Adrenal gland (tissue), 12 donors: Measurements from ENCODE around the gene TDP2. TPM values are rescaled to one million over a fixed set of nuclear protein-coding genes. Genes with fewer than 3 reads are reported as not detected.

Experiments
- DNase-seq, 7 donors: peaks; one replicate each; pipeline ENCODE4 v3.0.0-alpha.2; 2019 to 2020
- H3K27ac ChIP-seq, 5 donors: fragments of 200-600 bp; sonication (generic) in 4 of 5; 1 replicate in 3 of 5; 2 replicates in 2 of 5; pipeline versions ENCODE4 v1.5.1 to v1.8.0; 2016 to 2020; ENCODE audit warnings: mild to moderate bottlenecking in 1 of 5
- H3K27me3 ChIP-seq: fragments of 200-600 bp; 2 replicates; pipeline ENCODE4 v1.8.0; 2021
- H3K36me3 ChIP-seq, 2 donors: fragments of 200-600 bp; replicated peaks in 1 of 2; 1 replicate in 1 of 2; 2 replicates in 1 of 2; pipeline versions ENCODE4 v1.5.1 to v1.8.0; 2018 to 2022
- H3K4me1 ChIP-seq, 2 donors: fragments of 200-600 bp; replicated peaks in 1 of 2; 1 replicate in 1 of 2; 2 replicates in 1 of 2; pipeline versions ENCODE4 v1.5.1 to v1.8.0; 2018 to 2021
- H3K4me3 ChIP-seq, 4 donors: fragments of 200-600 bp; sonication (generic) in 3 of 4; one replicate each; pipeline ENCODE4 v1.5.1; 2016 to 2018
- H3K9me3 ChIP-seq, 3 donors: fragments of 200-600 bp; sonication (generic) in 1 of 3; replicated peaks in 1 of 3; 1 replicate in 2 of 3; 2 replicates in 1 of 3; pipeline versions ENCODE4 v1.5.1 to v1.8.0; 2016 to 2021
- POLR2A ChIP-seq, 2 donors: fragments of 450-650 bp; IDR thresholded peaks; one replicate each; pipeline ENCODE4 v1.6.1; 2017; ENCODE audit warnings: antibody characterized with exemption in 2 of 2, mild to moderate bottlenecking in 2 of 2, moderate library complexity in 1 of 2
- WGBS, 4 donors: extraction: QIAGEN DNeasy Blood & Tissue Kit in 2 of 4; methylation state at CpG; one replicate each; pipeline versions ENCODE4 v1.1.5 to v1.1.7; 2013 to 2017; 5-methylcytosine and 5-hydroxymethylcytosine counted together
- intact Hi-C, 2 donors: fragments of 100-400 bp; cut with DNase I; formaldehyde crosslinking; loops; one replicate each; pipeline versions ENCODE4 v1.14.1 to v1.15.0; 2022 to 2023
- polyA plus RNA-seq, 3 donors: library from polyadenylated mRNA; stranded (reverse); fragments of 200-250 nt in 2 of 3; fragments of 350-450 nt in 1 of 3; fragmentation: Illumina TruSeq in 1 of 3; extraction: RNeasy Lipid Tissue Mini Kit (QIAGEN cat#74804) in 1 of 3; gene quantifications; one replicate each; pipeline ENCODE4 v1.2.3, GENCODE V29; 2013 to 2014
- total RNA-seq, 9 donors: library from RNA; depleted of rRNA in 4 of 9; stranded (reverse); fragments of >200 nt in 4 of 9; fragments of 120-200 nt in 1 of 9; fragmentation: NEBNext Ultra II Directional in 1 of 9; extraction: Animal tissue kit (Norgen Biotek cat#: 25700) in 1 of 9; gene quantifications; one replicate each; pipeline versions ENCODE4 v1.1.0 to v1.2.4, GENCODE V29; 2013 to 2023
- TF ChIP-seq, protein P1 (sequence below), 6 experiments: fragments of 450-650 bp in 4 of 6; fragments of 200-600 bp in 2 of 6; sonication (generic) in 1 of 6; IDR thresholded peaks; 1 replicate in 5 of 6; 2 replicates in 1 of 6; pipeline versions ENCODE4 v1.5.1 to v1.8.0; 2016 to 2021; ENCODE audit warnings: antibody characterized with exemption in 6 of 6, mild to moderate bottlenecking in 2 of 6, moderate library complexity in 1 of 6
- donor health status: healthy with polysubstance abuse.
- donor health status: Bipolar disorder and iron deficiency.
- donor health status: DM: yes; HTN: yes; CAD: no.
- donor health status: DM: no; HTN: no; CAD: no.
- donor health status: DM: no; HTN: no; CAD: no.
- donor health status: DM: yes; HTN: yes; CAD: no.

The TDP2 gene
- total and polyA plus RNA-seq, 12 donors = 12.9 to 55.8 (median 33.0) TPM

DNA sequence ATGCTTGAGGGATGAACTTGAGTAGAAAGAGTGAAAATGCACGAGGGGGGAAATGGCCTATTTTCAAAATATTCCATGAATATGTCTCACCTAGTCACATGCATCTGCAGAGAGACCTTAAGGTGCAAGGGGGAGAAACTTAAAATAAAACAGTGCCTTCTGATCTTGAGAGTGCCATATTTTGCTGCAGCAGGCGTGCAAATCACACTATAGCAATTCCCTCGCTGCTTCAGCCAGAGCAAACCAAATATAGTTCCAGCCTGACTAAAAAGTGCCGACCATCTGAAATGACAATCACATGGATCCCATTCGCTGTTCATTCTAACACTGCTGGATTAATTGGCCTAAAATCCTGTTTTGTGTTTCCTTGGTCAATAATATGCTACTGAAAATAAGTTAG, 47.0 kb downstream of the TDP2 start:
- Histone ChIP-seq H3K9me3 (no peaks in the 10 kb centered on the region), H3K4me3 (no peak overlapping the region), H3K27ac (no peak overlapping the region), H3K4me1 (no peaks in the 10 kb centered on the region), H3K36me3 (no peaks in the 10 kb centered on the region), H3K27me3 (no peaks in the 10 kb centered on the region)
- WGBS, 4 donors = 86 to 91% (median 89%) methylated on average over 5 of the region's 5 CpGs
- no peak for DNase-seq
- intact Hi-C loops = no loop called here
- TF ChIP-seq, protein P1, sequence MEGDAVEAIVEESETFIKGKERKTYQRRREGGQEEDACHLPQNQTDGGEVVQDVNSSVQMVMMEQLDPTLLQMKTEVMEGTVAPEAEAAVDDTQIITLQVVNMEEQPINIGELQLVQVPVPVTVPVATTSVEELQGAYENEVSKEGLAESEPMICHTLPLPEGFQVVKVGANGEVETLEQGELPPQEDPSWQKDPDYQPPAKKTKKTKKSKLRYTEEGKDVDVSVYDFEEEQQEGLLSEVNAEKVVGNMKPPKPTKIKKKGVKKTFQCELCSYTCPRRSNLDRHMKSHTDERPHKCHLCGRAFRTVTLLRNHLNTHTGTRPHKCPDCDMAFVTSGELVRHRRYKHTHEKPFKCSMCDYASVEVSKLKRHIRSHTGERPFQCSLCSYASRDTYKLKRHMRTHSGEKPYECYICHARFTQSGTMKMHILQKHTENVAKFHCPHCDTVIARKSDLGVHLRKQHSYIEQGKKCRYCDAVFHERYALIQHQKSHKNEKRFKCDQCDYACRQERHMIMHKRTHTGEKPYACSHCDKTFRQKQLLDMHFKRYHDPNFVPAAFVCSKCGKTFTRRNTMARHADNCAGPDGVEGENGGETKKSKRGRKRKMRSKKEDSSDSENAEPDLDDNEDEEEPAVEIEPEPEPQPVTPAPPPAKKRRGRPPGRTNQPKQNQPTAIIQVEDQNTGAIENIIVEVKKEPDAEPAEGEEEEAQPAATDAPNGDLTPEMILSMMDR (IDR thresholded peaks at IDR 0.05) = no peak
- no peak for TF ChIP-seq POLR2A (IDR thresholded peaks at IDR 0.05)

DNA sequence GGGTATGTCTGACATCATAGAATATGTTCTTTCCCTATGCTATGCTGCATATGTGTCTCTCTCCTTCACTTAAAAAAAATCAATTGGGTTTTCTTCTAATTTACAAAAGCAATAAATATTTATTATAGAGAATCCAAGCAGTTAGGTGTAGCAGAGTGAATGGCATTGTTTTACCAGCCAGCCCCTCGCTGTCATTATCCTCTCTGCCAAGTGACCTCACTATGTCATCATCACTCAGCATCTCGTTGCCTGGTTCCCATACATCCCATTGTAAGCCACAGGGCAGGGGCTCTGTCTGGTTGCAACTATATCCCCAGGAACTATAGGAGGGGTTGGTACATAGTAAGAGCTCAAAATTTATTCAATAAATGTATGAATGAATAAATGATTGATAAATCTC, 52.1 kb downstream of the TDP2 start:
- no peak for DNase-seq
- H3K4me1 ChIP-seq = no peaks in the 10 kb centered on the region
- 30 to 64% (median 54%) methylated on average over 2 of the region's 2 CpGs for WGBS, 4 donors
- H3K9me3 ChIP-seq = no peaks in the 10 kb centered on the region
- H3K36me3 ChIP-seq = no peaks in the 10 kb centered on the region
- no peaks in the 10 kb centered on the region for H3K27me3 ChIP-seq
- intact Hi-C loops = no loop called here
- no peak overlapping the region for H3K4me3 ChIP-seq
- TF ChIP-seq, protein P1 (IDR thresholded peaks at IDR 0.05) = no peak
- TF ChIP-seq POLR2A (IDR thresholded peaks at IDR 0.05) = no peak
- no peak overlapping the region for H3K27ac ChIP-seq

DNA sequence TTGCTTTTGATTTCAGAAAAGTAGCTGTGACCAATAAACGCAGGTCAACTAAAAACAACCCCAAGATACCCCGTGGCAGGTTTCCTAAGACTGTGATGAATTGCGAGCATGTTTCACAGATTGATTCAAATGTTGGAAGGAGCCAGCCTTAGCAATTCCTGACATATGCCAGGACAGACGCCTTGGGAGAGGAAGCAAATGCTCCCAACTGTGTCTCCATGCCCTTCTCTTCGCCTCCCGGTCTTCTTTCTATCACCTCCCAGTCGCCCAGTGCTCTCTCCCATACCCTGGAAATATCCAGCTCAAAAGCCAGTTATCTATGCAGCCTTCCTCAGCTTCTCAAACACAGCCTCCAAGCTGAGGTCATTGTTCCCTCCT, 52.7 kb downstream of the TDP2 start:
- intact Hi-C loops = no loop called here
- H3K36me3 ChIP-seq = no peaks in the 10 kb centered on the region
- no peaks in the 10 kb centered on the region for H3K9me3 ChIP-seq
- TF ChIP-seq, protein P1 (IDR thresholded peaks at IDR 0.05) = no peak
- TF ChIP-seq POLR2A (IDR thresholded peaks at IDR 0.05) = no peak
- no peak for DNase-seq
- no peaks in the 10 kb centered on the region for H3K27me3 ChIP-seq
- 43 to 55% (median 50%) methylated on average over 7 of the region's 7 CpGs for WGBS, 4 donors
- no peak overlapping the region for H3K4me3 ChIP-seq
- H3K4me1 ChIP-seq = no peaks in the 10 kb centered on the region
- no peak overlapping the region for H3K27ac ChIP-seq

DNA sequence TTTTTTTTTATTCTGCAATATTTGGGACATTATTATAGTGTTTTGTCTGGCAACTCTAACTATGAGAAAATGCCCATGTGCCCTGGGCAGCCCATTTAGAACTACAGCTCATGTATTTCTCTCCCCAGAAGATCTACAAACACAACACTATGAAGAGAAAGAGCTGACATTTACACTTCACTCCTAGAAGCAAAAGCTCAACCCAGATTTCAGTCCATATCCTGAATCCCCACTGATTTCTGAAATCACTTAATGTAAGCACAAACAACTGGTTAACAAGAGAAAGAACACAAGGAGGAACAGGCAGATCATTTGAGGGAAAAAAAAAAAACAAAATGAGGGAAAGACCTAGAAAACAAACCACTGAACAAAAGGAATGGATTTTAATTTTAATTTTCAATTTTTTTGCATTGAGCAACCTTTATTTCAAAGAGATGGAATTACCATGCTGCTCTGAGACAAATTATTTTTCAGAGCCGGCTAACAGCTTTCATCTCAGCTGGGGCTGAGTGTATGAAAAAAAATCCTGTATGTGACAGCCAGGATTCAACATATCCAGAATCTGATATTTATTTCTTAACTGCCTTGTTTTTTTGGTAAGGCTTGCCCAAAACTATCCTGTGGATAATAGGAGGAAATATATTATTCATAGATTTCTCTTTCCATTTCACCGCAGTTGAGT, 53.2 kb downstream of the TDP2 start:
- WGBS, 4 donors = 74 to 84% (median 76%) methylated on average over 2 of the region's 2 CpGs
- Histone ChIP-seq H3K36me3 (no peaks in the 10 kb centered on the region), H3K9me3 (no peaks in the 10 kb centered on the region), H3K4me1 (no peaks in the 10 kb centered on the region), H3K27me3 (no peaks in the 10 kb centered on the region), H3K27ac (no peak overlapping the region), H3K4me3 (no peak overlapping the region)
- intact Hi-C loops = no loop called here
- TF ChIP-seq, protein P1 (IDR thresholded peaks at IDR 0.05) = no peak
- TF ChIP-seq POLR2A (IDR thresholded peaks at IDR 0.05) = no peak
- no peak for DNase-seq
